Measurements from ENCODE around the gene USP22. TPM values are rescaled to one million over a fixed set of nuclear protein-coding genes. Genes with fewer than 3 reads are reported as not detected.
A peak's percentile ranks its signal among the peaks of the same experiment; 100 is the strongest.

USP22 gene
- polyA plus RNA-seq, 1 donor (not counting 4 experiments of a cell fraction or from before 2014, with no cell fraction given) = 111 TPM

- DNase-seq (ENCODE audit: low read depth, low spot score) (no peak), FAIRE-seq (no peak)
- no peak overlapping the region for H3K9ac ChIP-seq (ENCODE audit: control insufficient read depth, extremely low read depth, insufficient read depth, low read length)
- H3K79me2 ChIP-seq (ENCODE audit: control insufficient read depth, insufficient read depth, low read length) = peaks cover 98% of the 10 kb centered on the region
- TF ChIP-seq CTCF (optimal IDR thresholded peaks at IDR 0.05 in 1 of 3, IDR thresholded peaks at IDR 0.05 in 1 of 3, conservative IDR thresholded peaks at IDR 0.05 in 1 of 3; ENCODE audit: extremely low read depth in 1 of 3, insufficient read depth in 2 of 3, low read length in 3 of 3) (no peak), EZH2 (IDR thresholded peaks at IDR 0.05; ENCODE audit: low read length) (no peak)
- H3K27me3 ChIP-seq (ENCODE audit: control insufficient read depth, extremely low read depth, insufficient read depth, low read length) = no peaks in the 10 kb centered on the region
- H3K9me1 ChIP-seq (ENCODE audit: control insufficient read depth, extremely low read depth, insufficient read depth, low read length) = peaks cover 6% of the 10 kb centered on the region
- H3K4me3 ChIP-seq (ENCODE audit: control insufficient read depth in 2 of 3, extremely low read depth in 1 of 3, insufficient read depth in 2 of 3, low read depth in 1 of 3, low read length in 3 of 3) = no peak overlapping the region
- H3K4me2 ChIP-seq (ENCODE audit: control insufficient read depth, extremely low read depth, insufficient read depth, low read depth, low read length) = no peak overlapping the region
- H4K20me1 ChIP-seq (ENCODE audit: control insufficient read depth, extremely low read depth, insufficient read depth, low read length) = peaks cover 71% of the 10 kb centered on the region
- no peaks in the 10 kb centered on the region for H3K9me3 ChIP-seq (ENCODE audit: control insufficient read depth, low read depth, low read length)
- peaks cover 29% of the 10 kb centered on the region for H3K4me1 ChIP-seq (ENCODE audit: control insufficient read depth, extremely low read depth, insufficient read depth, low read length)
- dilution Hi-C loops (cut with MboI; ENCODE audit: extremely low pct_ligation_motif_present, low sequenced_read_pairs) = no loop called here
- H3K27ac ChIP-seq (ENCODE audit: control insufficient read depth, insufficient read depth, low read length) = no peak overlapping the region
- no peak overlapping the region for H2AFZ ChIP-seq (ENCODE audit: control insufficient read depth, low read length)
- peaks cover 11 to 22% of the 10 kb centered on the region in 2 experiments for H3K36me3 ChIP-seq (ENCODE audit: control insufficient read depth in 2 of 2, extremely low read depth in 1 of 2, insufficient read depth in 2 of 2, low read length in 2 of 2)
Observed at GRCh38 chr17:21035406-21035805, 7.4 kb downstream of the USP22 start.

- Histone ChIP-seq H3K9me3 (ENCODE audit: control insufficient read depth, low read depth, low read length) (no peaks in the 10 kb centered on the region), H3K27ac (ENCODE audit: control insufficient read depth, insufficient read depth, low read length) (peak overlapping the region; percentile 3), H2AFZ (ENCODE audit: control insufficient read depth, low read length) (no peak overlapping the region), H3K9me1 (ENCODE audit: control insufficient read depth, extremely low read depth, insufficient read depth, low read length) (peaks cover 6% of the 10 kb centered on the region), H3K4me3 (ENCODE audit: control insufficient read depth in 2 of 3, extremely low read depth in 1 of 3, insufficient read depth in 2 of 3, low read depth in 1 of 3, low read length in 3 of 3) (no peak overlapping the region), H3K4me1 (ENCODE audit: control insufficient read depth, extremely low read depth, insufficient read depth, low read length) (peaks cover 25% of the 10 kb centered on the region), H3K79me2 (ENCODE audit: control insufficient read depth, insufficient read depth, low read length) (peaks cover 98% of the 10 kb centered on the region), H3K36me3 (ENCODE audit: control insufficient read depth in 2 of 2, extremely low read depth in 1 of 2, insufficient read depth in 2 of 2, low read length in 2 of 2) (peaks cover 11 to 18% of the 10 kb centered on the region in 2 experiments), H3K4me2 (ENCODE audit: control insufficient read depth, extremely low read depth, insufficient read depth, low read depth, low read length) (no peak overlapping the region), H4K20me1 (ENCODE audit: control insufficient read depth, extremely low read depth, insufficient read depth, low read length) (peaks cover 72% of the 10 kb centered on the region), H3K27me3 (ENCODE audit: control insufficient read depth, extremely low read depth, insufficient read depth, low read length) (no peaks in the 10 kb centered on the region), H3K9ac (ENCODE audit: control insufficient read depth, extremely low read depth, insufficient read depth, low read length) (no peak overlapping the region)
- dilution Hi-C loops (cut with MboI; ENCODE audit: extremely low pct_ligation_motif_present, low sequenced_read_pairs) = no loop called here
- no peak for FAIRE-seq
- TF ChIP-seq CTCF (optimal IDR thresholded peaks at IDR 0.05 in 1 of 3, IDR thresholded peaks at IDR 0.05 in 1 of 3, conservative IDR thresholded peaks at IDR 0.05 in 1 of 3; ENCODE audit: extremely low read depth in 1 of 3, insufficient read depth in 2 of 3, low read length in 3 of 3) = no peak
- no peak for TF ChIP-seq EZH2 (IDR thresholded peaks at IDR 0.05; ENCODE audit: low read length)
- no peak for DNase-seq (ENCODE audit: low read depth, low spot score)
Observed at GRCh38 chr17:21034340-21035235, 8.2 kb downstream of the USP22 start.

Measured in keratinocyte (primary cell).